ENCODE measurements around the gene TPM1. TPM values are rescaled to one million over a fixed set of nuclear protein-coding genes. Genes with fewer than 3 reads are reported as not detected.

TPM1 gene
- total and polyA plus RNA-seq, 4 donors = 118 to 469 (median 192) TPM

DNA sequence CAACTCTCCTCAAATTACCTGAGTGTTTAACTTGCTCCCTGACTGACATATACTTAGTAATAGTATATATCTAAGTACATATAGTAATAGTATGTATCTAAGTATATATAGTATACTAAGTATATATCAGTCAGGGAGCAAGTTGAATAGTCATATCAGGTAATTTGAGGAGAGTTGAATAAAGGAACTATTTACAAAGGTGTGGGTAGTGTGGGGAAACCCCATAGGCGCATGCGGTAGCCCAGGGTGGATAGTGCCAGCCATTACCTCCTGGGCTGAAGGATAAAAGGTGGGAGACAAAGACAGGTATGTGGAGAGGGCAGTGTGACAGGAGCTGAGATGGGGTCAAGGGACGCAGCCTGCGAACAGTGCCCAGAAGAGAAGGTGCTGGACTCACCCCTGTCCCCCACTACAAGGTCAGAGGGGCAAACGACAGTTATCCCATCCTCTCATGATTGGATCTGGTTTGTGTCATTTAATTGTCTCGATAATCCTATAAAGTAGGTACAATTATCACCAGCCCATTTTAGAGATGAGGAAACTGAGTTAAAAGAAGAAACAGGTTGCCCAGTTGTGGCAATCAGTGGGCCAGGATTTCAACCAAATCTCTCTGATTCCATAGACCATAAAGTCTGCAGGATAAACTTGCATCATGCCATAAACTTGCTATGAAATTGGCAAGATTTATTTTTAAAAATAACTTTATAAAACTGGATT, 34.1 kb upstream of the TPM1 start:
- H3K9ac ChIP-seq (ENCODE audit: insufficient read depth in 1 of 2, low read length in 2 of 2) = no peak overlapping the region
- H3K4me3 ChIP-seq = no peak overlapping the region
- peaks cover 0 to 2% (median 0%) of the 10 kb centered on the region in 4 donors for H3K9me3 ChIP-seq (ENCODE audit: control insufficient read depth in 4 of 4, insufficient read depth in 3 of 4, low read length in 3 of 4)
- H3K36me3 ChIP-seq (ENCODE audit: control insufficient read depth in 4 of 4, insufficient read depth in 4 of 4, low read length in 4 of 4) = no peaks in the 10 kb centered on the region
- no peak overlapping the region for H3K27ac ChIP-seq (ENCODE audit: low read depth in 1 of 2, low read length in 1 of 2)
- H3K4me1 ChIP-seq (ENCODE audit: control insufficient read depth in 5 of 5, insufficient read depth in 5 of 5, low read length in 5 of 5) = peaks cover 0 to 7% (median 0%) of the 10 kb centered on the region in 5 donors
- TF ChIP-seq, protein P1, sequence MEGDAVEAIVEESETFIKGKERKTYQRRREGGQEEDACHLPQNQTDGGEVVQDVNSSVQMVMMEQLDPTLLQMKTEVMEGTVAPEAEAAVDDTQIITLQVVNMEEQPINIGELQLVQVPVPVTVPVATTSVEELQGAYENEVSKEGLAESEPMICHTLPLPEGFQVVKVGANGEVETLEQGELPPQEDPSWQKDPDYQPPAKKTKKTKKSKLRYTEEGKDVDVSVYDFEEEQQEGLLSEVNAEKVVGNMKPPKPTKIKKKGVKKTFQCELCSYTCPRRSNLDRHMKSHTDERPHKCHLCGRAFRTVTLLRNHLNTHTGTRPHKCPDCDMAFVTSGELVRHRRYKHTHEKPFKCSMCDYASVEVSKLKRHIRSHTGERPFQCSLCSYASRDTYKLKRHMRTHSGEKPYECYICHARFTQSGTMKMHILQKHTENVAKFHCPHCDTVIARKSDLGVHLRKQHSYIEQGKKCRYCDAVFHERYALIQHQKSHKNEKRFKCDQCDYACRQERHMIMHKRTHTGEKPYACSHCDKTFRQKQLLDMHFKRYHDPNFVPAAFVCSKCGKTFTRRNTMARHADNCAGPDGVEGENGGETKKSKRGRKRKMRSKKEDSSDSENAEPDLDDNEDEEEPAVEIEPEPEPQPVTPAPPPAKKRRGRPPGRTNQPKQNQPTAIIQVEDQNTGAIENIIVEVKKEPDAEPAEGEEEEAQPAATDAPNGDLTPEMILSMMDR (IDR thresholded peaks at IDR 0.05; ENCODE audit: control extremely low read depth, extremely low read depth) = no peak
- DNase-seq (no peak), ATAC-seq (ENCODE audit: insufficient read depth, low FRiP score) (no peak)
- WGBS, 2 donors = 94 to 97% methylated on average over 6 of the region's 6 CpGs
- no peaks in the 10 kb centered on the region for H3K27me3 ChIP-seq (ENCODE audit: control insufficient read depth in 3 of 3, insufficient read depth in 3 of 3, low read length in 2 of 3)

DNA sequence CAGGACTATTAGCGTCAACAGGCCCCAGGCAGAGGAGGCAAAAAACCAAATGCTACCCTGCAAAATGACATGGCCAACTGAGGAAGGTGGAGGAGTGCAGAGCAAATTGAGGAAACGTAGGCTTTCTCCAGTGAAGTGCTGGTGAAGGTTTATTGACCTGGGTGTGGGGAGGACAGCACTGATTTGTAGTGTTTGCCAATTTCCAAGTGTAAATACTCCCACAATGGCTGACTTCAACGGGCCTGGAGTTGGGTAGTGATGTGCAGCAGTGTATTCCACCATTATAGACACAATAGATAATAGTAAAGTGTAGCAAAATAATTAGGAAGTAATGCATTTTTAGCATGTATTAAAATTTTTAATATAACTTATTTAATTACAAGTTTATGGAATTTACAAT, 32.2 kb upstream of the TPM1 start:
- peaks cover 0 to 2% (median 0%) of the 10 kb centered on the region in 4 donors for H3K9me3 ChIP-seq (ENCODE audit: control insufficient read depth in 4 of 4, insufficient read depth in 3 of 4, low read length in 3 of 4)
- H3K4me1 ChIP-seq (ENCODE audit: control insufficient read depth in 5 of 5, insufficient read depth in 5 of 5, low read length in 5 of 5) = peaks cover 0 to 14% (median 0%) of the 10 kb centered on the region in 5 donors
- no peak overlapping the region for H3K27ac ChIP-seq (ENCODE audit: low read depth in 1 of 2, low read length in 1 of 2)
- DNase-seq (no peak), ATAC-seq (ENCODE audit: insufficient read depth, low FRiP score) (no peak)
- 68 to 89% methylated on average over 3 of the region's 3 CpGs for WGBS, 2 donors
- no peaks in the 10 kb centered on the region for H3K36me3 ChIP-seq (ENCODE audit: control insufficient read depth in 4 of 4, insufficient read depth in 4 of 4, low read length in 4 of 4)
- no peaks in the 10 kb centered on the region for H3K27me3 ChIP-seq (ENCODE audit: control insufficient read depth in 3 of 3, insufficient read depth in 3 of 3, low read length in 2 of 3)
- TF ChIP-seq, protein P1 (IDR thresholded peaks at IDR 0.05; ENCODE audit: control extremely low read depth, extremely low read depth) = no peak
- no peak overlapping the region for H3K4me3 ChIP-seq
- H3K9ac ChIP-seq (ENCODE audit: insufficient read depth in 1 of 2, low read length in 2 of 2) = no peak overlapping the region

DNA sequence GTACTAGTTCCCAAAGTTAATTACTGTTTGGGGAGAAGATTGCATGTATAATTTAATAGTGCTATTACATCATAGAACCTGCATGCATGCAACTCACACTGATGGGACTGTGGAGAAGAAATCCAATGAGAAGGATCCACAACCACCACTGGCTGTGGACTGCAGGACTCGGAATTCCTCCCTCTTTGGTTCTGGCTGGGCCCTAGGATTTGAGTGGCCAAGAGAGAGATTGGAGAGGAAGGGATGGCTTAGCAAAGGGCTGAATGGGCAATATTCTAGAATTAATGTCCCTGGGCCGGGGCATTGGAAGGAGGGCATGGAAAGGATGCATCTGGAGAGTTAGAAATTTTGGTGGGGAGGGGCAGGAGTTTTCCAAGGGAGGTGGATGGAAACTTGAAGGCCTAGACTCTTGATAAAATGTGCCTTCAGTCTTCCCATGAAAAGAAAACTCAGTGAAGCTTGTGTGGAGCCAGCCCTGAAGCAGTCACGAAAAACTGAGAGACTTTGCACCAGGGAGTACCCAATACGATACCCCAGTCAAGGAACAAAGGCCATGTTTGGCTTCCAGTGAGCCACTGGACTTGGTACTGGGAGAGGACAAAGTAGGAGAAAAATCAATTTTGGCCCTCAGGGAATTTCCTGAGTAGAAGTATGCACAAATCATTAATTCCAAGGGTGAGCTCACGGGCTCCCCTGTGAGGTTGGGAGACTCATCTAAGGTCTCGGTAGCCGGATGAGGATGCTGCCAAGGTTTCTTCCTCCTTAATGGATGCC, 31.4 kb upstream of the TPM1 start:
- Histone ChIP-seq H3K27me3 (ENCODE audit: control insufficient read depth in 3 of 3, insufficient read depth in 3 of 3, low read length in 2 of 3) (no peaks in the 10 kb centered on the region), H3K36me3 (ENCODE audit: control insufficient read depth in 4 of 4, insufficient read depth in 4 of 4, low read length in 4 of 4) (no peaks in the 10 kb centered on the region), H3K9ac (ENCODE audit: insufficient read depth in 1 of 2, low read length in 2 of 2) (no peak overlapping the region), H3K9me3 (ENCODE audit: control insufficient read depth in 4 of 4, insufficient read depth in 3 of 4, low read length in 3 of 4) (peaks cover 0 to 2% (median 0%) of the 10 kb centered on the region in 4 donors), H3K4me3 (no peak overlapping the region), H3K4me1 (ENCODE audit: control insufficient read depth in 5 of 5, insufficient read depth in 5 of 5, low read length in 5 of 5) (peaks cover 0 to 14% (median 0%) of the 10 kb centered on the region in 5 donors), H3K27ac (ENCODE audit: low read depth in 1 of 2, low read length in 1 of 2) (no peak overlapping the region)
- DNase-seq = no peak
- TF ChIP-seq, protein P1 (IDR thresholded peaks at IDR 0.05; ENCODE audit: control extremely low read depth, extremely low read depth) = no peak
- ATAC-seq (ENCODE audit: insufficient read depth, low FRiP score) = no peak
- 95 to 98% methylated on average over 7 of the region's 7 CpGs for WGBS, 2 donors

All from lung (tissue), 12 donors.